T-helper 2 cell treated with Interferon-gamma antibody and Interleukin-4, amounts not matched to agents 5 μg/mL and 100 μg/mL, for 36 hours (primary cell): Measurements from ENCODE around the gene TMEM242.

Experiments used
- DNase-seq: peaks from one replicate; pipeline ENCODE4 v3.0.0; 2021; ENCODE audit warnings: low spot score
- H3K27ac Mint-ChIP-seq: one replicate; pipeline ENCODE4 v1.8.0; 2021; ENCODE audit warnings: mild to moderate bottlenecking, mixed read lengths
- H3K27me3 Mint-ChIP-seq: one replicate; pipeline ENCODE4 v1.8.0; 2021; ENCODE audit warnings: low read depth, mixed read lengths
- H3K36me3 Mint-ChIP-seq: one replicate; pipeline ENCODE4 v1.8.0; 2021; ENCODE audit warnings: low read depth, mixed read lengths
- H3K4me1 Mint-ChIP-seq: one replicate; pipeline ENCODE4 v1.8.0; 2021; ENCODE audit warnings: low read depth, mixed read lengths
- H3K4me3 Mint-ChIP-seq: one replicate; pipeline ENCODE4 v1.8.0; 2022; ENCODE audit warnings: mild to moderate bottlenecking, moderate library complexity, mixed read lengths
- H3K9me3 Mint-ChIP-seq: one replicate; pipeline ENCODE4 v1.8.0; 2021; ENCODE audit warnings: mixed read lengths

Gene TMEM242

GRCh38 chr6:157267109-157267611 is 56.2 kb downstream of the TMEM242 start:
- H3K4me1 Mint-ChIP-seq = no peaks in the 10 kb centered on the region
- H3K27ac Mint-ChIP-seq = no peak overlapping the region
- peaks cover 2% of the 10 kb centered on the region for H3K27me3 Mint-ChIP-seq
- H3K36me3 Mint-ChIP-seq = no peaks in the 10 kb centered on the region
- peaks cover 10% of the 10 kb centered on the region for H3K9me3 Mint-ChIP-seq
- no peak overlapping the region for H3K4me3 Mint-ChIP-seq
- DNase-seq = no peak

GRCh38 chr6:157266274-157267101 is 56.8 kb downstream of the TMEM242 start:
- peaks cover 2% of the 10 kb centered on the region for H3K27me3 Mint-ChIP-seq
- H3K4me3 Mint-ChIP-seq = no peak overlapping the region
- DNase-seq = no peak
- peaks cover 10% of the 10 kb centered on the region for H3K9me3 Mint-ChIP-seq
- H3K27ac Mint-ChIP-seq = no peak overlapping the region
- H3K36me3 Mint-ChIP-seq = no peaks in the 10 kb centered on the region
- H3K4me1 Mint-ChIP-seq = no peaks in the 10 kb centered on the region

- Mint-ChIP-seq H3K9me3 (peaks cover 9% of the 10 kb centered on the region), H3K27me3 (peaks cover 2% of the 10 kb centered on the region), H3K36me3 (no peaks in the 10 kb centered on the region), H3K27ac (no peak overlapping the region), H3K4me1 (no peaks in the 10 kb centered on the region), H3K4me3 (no peak overlapping the region)
- no peak for DNase-seq
Observed at GRCh38 chr6:157265635-157266034, 57.7 kb downstream of the TMEM242 start.

GRCh38 chr6:157265186-157265585 is 58.1 kb downstream of the TMEM242 start:
- H3K4me3 Mint-ChIP-seq = no peak overlapping the region
- peaks cover 2% of the 10 kb centered on the region for H3K27me3 Mint-ChIP-seq
- peaks cover 4% of the 10 kb centered on the region for H3K9me3 Mint-ChIP-seq
- H3K4me1 Mint-ChIP-seq = no peaks in the 10 kb centered on the region
- no peaks in the 10 kb centered on the region for H3K36me3 Mint-ChIP-seq
- no peak for DNase-seq
- no peak overlapping the region for H3K27ac Mint-ChIP-seq

- no peak for DNase-seq
- Mint-ChIP-seq H3K36me3 (no peaks in the 10 kb centered on the region), H3K27ac (no peak overlapping the region), H3K9me3 (no peaks in the 10 kb centered on the region), H3K4me3 (no peak overlapping the region), H3K27me3 (peaks cover 2% of the 10 kb centered on the region), H3K4me1 (no peaks in the 10 kb centered on the region)
Observed at GRCh38 chr6:157264701-157265100, 58.6 kb downstream of the TMEM242 start.

- Mint-ChIP-seq H3K4me1 (no peaks in the 10 kb centered on the region), H3K9me3 (no peaks in the 10 kb centered on the region), H3K27me3 (peaks cover 2% of the 10 kb centered on the region), H3K27ac (no peak overlapping the region), H3K36me3 (no peaks in the 10 kb centered on the region), H3K4me3 (no peak overlapping the region)
- DNase-seq = no peak
Observed at GRCh38 chr6:157263881-157264397, 59.4 kb downstream of the TMEM242 start.

- Mint-ChIP-seq H3K27me3 (peaks cover 2% of the 10 kb centered on the region), H3K4me3 (no peak overlapping the region), H3K27ac (no peak overlapping the region), H3K9me3 (no peaks in the 10 kb centered on the region), H3K36me3 (no peaks in the 10 kb centered on the region), H3K4me1 (no peaks in the 10 kb centered on the region)
- no peak for DNase-seq
Observed at GRCh38 chr6:157263146-157263545, 60.2 kb downstream of the TMEM242 start.

GRCh38 chr6:157261606-157262005 is 61.7 kb downstream of the TMEM242 start:
- Mint-ChIP-seq H3K27me3 (peaks cover 2% of the 10 kb centered on the region), H3K9me3 (no peaks in the 10 kb centered on the region), H3K4me1 (no peaks in the 10 kb centered on the region), H3K27ac (no peak overlapping the region), H3K4me3 (no peak overlapping the region), H3K36me3 (no peaks in the 10 kb centered on the region)
- no peak for DNase-seq

- no peak for DNase-seq
- H3K4me1 Mint-ChIP-seq = no peaks in the 10 kb centered on the region
- H3K36me3 Mint-ChIP-seq = no peaks in the 10 kb centered on the region
- H3K9me3 Mint-ChIP-seq = no peaks in the 10 kb centered on the region
- no peak overlapping the region for H3K4me3 Mint-ChIP-seq
- no peak overlapping the region for H3K27ac Mint-ChIP-seq
- H3K27me3 Mint-ChIP-seq = peaks cover 6% of the 10 kb centered on the region
Observed at GRCh38 chr6:157260735-157261410, 62.4 kb downstream of the TMEM242 start.

- DNase-seq = no peak
Observed at GRCh38 chr6:157259443-157259842, 63.9 kb downstream of the TMEM242 start.

GRCh38 chr6:157258878-157259277 is 64.4 kb downstream of the TMEM242 start:
- Mint-ChIP-seq H3K36me3 (no peaks in the 10 kb centered on the region), H3K27me3 (peaks cover 11% of the 10 kb centered on the region), H3K4me3 (no peak overlapping the region), H3K27ac (no peak overlapping the region), H3K9me3 (no peaks in the 10 kb centered on the region), H3K4me1 (no peaks in the 10 kb centered on the region)
- no peak for DNase-seq

More at GRCh38 chr6:157259443-157259842, 63.9 kb downstream of the TMEM242 start:
- H3K36me3 Mint-ChIP-seq = no peaks in the 10 kb centered on the region
- peaks cover 8% of the 10 kb centered on the region for H3K27me3 Mint-ChIP-seq
- H3K27ac Mint-ChIP-seq = no peak overlapping the region
- H3K4me3 Mint-ChIP-seq = no peak overlapping the region
- H3K9me3 Mint-ChIP-seq = no peaks in the 10 kb centered on the region
- H3K4me1 Mint-ChIP-seq = no peaks in the 10 kb centered on the region

- no peak overlapping the region for H3K27ac Mint-ChIP-seq
- H3K36me3 Mint-ChIP-seq = no peaks in the 10 kb centered on the region
- peaks cover 26% of the 10 kb centered on the region for H3K27me3 Mint-ChIP-seq
Observed at GRCh38 chr6:157255079-157255478, 68.2 kb downstream of the TMEM242 start.

GRCh38 chr6:157254538-157254937 is 68.8 kb downstream of the TMEM242 start:
- Mint-ChIP-seq H3K27ac (no peak overlapping the region), H3K36me3 (no peaks in the 10 kb centered on the region), H3K4me1 (no peaks in the 10 kb centered on the region), H3K9me3 (no peaks in the 10 kb centered on the region), H3K27me3 (peaks cover 31% of the 10 kb centered on the region), H3K4me3 (no peak overlapping the region)
- DNase-seq = no peak

More at GRCh38 chr6:157255079-157255478, 68.2 kb downstream of the TMEM242 start:
- Mint-ChIP-seq H3K4me1 (no peaks in the 10 kb centered on the region), H3K4me3 (no peak overlapping the region), H3K9me3 (no peaks in the 10 kb centered on the region)
- DNase-seq = no peak

- DNase-seq = no peak
- Mint-ChIP-seq H3K36me3 (no peaks in the 10 kb centered on the region), H3K9me3 (peaks cover 1% of the 10 kb centered on the region), H3K4me1 (no peaks in the 10 kb centered on the region), H3K27ac (no peak overlapping the region), H3K4me3 (no peak overlapping the region), H3K27me3 (peaks cover 39% of the 10 kb centered on the region)
Observed at GRCh38 chr6:157253699-157254098, 69.6 kb downstream of the TMEM242 start.
